ENCODE data around the gene ZNF423.

GRCh38 chr16:49832177-49832576 is 23.7 kb downstream of the ZNF423 start:
- TF ChIP-seq EZH2phosphoT487 (IDR thresholded peaks at IDR 0.05; ENCODE audit: borderline replicate concordance, low read length) (no peak), CTCF (IDR thresholded peaks at IDR 0.05; ENCODE audit: low read depth, low read length, poor library complexity, severe bottlenecking) (no peak)

All from DOHH2 (cell line).